ENCODE data around the gene TGM4.
"Not testable (repeated sequence)": the region's sequence is repeated elsewhere in the genome, so short reads cannot be mapped to it uniquely, and the experiment has no call there.

Gene TGM4

DNA sequence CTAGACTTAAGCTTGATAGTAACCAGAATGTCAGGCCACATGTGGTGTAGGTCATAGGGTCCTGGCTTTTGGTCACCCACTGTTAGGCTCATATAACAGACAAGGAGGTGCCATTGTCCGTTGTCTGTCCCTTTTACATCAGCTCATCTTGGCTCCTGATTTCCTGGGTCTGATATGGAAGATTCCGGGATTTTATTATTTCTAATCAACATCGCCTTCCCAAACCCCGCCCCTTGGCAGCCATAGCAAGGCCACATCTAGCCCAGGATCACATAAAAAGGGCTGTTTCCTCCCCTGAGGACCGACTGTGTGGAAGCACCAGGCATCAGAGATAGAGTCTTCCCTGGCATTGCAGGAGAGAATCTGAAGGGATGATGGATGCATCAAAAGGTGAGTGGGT is at the start of gene TGM4:
Gene TGM4, plus strand, starts transcription at position 301 of the 400 bp plus-strand sequence. Its CDS starts 71 bp downstream, at position 372.
- DNase-seq, result no peak

DNA sequence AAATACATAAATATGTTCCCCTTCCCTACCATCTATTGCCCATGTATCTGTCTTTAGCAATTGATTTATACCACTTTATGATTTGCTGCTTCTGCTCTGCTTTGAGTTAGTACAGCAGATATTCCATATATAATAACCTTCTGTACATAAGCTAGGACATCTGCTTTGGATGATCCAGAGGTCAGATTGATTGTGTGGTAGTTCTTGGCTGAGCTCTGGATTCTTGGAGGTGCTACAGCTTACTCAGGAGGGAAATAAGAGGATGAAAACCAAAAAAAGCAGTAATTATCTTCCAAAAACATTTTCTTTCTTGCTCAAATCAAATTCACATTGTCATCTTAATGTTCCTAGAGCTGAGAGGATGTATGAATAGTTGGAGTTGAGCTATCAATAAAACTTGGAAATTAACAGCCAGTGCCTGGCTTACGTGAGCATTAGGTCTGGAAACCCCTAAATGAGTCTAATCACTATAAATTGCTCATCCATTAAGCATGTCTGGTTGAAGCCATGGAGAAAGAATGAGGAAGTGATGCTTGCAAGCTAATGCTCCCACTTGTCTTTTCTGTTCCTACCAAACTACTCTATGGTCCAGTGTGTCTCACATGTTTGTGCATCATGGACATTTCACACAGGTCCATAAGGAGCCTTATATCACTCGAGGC is 49.0 kb upstream of the TGM4 start:
- no peak for DNase-seq

DNA sequence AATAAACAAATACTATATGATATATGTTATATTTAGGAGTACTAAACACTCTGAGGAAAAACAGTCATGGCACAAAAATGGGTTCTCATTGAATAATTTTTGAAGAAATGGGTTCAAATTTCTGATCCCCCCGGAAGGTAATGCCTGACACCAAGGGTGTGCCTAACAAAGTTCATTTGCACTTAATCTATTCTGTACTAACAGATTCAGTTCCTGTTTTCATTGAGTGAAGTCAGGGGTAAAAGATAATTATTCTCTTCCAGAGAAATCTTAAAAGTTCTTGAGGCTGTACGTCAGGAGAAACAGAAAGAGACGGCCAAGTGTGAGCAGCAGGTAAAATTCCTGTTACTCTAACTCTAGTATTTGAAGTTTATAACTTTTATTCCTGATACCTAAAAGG is 47.2 kb upstream of the TGM4 start:
- DNase-seq, result no peak

DNA sequence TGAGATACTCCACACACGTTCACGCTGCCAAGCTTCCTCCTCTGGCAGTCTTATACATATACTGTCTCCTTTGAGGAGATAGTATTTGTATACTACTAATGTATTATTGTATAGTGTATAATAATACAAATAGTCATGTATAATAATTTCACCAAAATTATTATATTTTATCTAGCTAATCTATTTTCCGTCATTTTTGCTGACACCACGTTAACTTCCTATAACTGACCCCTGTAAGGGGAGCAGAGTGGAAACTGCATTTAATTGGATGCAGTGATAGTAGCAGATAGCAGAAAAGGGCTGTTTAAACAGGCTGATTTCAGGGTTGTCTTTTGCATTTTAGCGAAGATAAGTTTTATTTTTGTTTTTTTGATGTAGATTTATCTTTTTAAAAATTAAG is 43.2 kb upstream of the TGM4 start:
- DNase-seq, result no peak

DNA sequence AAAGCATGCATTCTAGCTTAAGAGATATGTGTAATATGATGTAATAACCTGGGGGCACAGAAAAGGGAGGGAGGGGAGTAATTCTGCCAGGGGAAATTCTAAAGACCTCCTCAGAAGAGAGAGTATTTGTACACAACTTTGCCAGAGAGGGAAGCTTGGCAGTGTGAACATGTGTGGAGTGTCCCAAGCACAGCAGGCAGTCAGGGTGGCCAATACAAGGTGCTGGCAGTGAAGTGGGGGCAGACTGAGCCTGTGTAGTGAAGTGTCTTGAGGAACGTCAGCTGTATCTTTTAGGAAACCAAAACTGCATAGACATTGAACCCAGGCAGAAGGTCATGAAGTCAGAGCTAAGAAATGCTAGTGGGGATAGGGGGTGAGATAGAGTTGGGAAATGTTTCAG is 42.4 kb upstream of the TGM4 start:
- no peak for DNase-seq

DNA sequence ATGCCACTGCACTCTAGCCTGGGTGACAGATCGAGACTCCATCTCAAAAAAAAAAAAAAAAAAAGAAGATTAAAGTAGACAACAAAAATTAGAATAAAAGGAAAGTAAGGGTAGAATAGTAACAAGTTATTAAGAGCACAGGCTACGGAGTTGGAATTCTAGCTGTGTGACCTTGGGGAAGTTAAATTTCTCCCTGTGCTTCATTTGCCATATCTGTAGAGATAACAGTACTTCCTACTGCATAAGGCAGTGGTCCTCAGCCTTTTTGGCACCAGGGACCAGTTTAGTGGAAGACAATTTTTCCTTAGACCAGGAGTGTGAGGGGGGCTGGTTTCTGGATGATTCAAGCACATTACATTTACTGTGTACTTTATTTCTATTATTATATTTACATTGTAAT is 41.4 kb upstream of the TGM4 start:
- no peak for DNase-seq

DNA sequence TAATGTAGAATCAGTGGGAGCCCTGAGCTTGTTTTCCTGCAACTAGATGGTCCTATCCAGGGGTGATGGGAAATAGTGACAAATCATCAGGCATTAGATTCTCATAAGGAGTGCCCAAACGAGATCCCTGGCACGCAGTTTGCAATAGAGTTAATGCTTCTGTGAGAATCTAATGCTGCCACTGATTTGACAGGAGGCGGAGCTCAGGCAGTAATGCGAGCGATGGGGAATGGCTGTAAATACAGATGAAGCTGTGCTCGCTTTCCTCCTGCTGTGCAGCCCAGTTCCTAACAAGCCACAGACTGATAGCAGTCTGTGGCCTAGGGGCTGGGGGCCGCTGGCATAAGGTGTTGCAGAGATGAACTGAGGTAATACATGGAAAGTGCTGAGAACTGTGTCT is 41.0 kb upstream of the TGM4 start:
- no peak for DNase-seq

DNA sequence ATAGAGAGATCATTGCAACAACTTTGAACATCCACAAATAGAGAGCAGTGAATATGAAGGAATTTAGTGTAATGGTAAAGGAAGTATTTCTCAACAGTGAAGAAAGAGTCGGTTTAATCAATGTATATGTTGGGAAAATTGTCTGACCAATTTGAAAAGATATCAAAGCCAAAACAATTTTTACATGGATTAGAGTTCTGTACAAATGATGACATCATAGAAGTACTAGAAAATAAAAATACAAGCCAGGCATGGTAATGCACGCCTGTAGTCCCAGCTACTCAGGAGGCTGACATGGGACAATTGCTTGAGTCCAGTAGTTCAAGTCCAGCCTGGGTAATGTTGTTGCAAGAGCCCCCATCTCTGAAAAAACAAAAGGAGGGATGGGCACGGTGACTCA is 38.7 kb upstream of the TGM4 start:
- no peak for DNase-seq

DNA sequence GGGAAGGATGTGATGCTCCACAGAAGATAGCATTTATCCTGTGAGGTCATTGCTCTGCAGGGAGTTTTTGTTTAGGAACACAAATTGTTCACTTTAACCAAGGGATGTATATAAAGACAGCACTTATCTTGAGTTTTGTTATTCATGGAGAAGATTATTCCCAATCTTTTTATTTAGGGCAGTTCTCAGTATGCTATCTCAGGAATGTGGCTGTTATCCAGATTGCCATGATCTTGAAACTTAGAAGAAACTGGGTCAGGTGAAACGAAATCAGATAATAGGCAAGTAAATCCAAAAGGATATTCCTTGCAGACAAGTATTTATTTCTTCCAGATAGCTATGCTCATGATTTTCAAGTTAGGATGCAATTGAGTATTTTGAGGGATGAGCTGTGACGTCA is 32.0 kb upstream of the TGM4 start:
- DNase-seq, result no peak

DNA sequence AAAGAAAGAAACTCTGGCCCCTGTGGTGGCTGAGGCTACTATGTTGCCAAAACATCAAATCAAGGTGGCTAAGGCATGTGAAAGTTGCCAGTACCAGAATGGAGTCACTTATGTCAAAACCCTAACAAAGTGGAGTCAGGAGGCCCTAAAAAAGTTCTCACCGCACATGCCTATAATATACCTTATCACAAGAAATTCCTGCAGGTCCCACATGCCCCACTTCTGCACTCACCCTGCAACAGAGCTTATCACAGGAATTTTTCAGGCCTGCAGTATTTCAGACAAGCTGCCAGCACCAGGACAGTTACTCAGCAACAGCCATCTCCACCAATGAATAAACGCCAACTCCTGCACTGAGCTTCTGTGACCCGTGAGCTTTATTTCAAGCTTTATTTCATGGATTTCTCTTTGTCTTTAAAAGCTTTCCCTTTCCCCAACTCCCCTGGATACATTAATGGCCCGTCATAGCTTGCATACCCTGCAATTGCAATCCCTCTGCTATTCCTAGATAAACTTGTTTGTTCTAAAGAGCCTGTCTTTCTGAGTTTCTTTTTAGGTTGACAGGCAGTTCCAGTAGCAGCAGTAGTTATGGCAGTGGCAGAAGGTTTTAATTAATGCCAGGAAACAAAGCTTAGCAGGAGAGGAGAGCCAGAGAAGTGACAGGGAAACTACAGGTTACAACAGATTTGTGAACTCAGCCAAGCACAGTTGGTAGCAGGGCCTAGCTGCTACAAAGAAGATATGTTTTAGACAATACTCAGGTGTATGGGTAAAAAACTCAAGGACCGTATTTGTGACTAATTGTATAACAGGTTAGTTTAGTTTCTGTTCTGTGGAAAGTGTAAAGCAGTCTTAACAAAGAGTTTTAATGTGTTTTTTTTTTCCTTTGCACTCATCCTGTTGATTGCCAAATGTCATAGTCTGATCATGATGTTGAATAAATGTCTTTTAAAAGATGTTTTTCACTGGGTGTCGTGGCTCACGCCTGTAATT is 28.6 kb upstream of the TGM4 start:
- DNase-seq, result no peak

DNA sequence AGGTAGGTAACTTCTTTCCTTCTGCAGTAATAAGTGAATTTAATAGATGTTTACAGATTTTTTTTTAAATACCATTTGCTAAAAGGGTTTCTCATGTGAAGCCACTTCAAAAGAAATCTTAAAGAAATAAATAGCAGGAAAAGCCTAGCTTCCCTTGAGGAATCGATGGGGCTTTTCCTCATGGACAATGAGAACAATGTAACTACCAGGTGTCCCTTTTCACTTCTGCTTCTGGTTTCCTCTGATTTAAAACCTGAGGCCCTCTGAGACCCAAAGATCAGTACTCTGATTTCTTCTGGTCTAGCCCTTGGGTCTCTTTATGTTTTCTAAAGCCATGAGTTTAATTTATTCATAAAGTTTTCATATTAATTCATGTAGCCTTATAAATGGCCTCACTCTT is 25.8 kb upstream of the TGM4 start:
- DNase-seq, result no peak

DNA sequence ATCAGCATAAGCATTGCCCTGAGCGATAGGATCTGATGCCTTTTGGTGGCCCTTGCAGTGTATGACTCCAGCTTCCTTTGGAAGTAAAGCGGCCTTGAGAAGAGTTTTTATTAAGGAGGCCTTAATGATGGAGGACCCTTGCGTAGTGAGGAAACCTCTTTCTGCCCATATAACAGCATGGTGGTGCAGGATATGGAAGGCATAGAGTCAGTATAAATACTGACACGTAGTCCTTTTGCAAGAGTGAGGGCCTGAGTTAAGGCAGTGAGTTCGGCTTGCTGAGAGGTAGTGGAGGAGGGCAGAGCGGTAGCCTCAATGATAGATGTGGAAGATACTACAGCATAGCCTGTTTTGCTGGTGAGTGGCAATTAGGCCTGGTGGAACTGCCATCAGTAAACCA is 17.7 kb upstream of the TGM4 start:
- not testable (repeated sequence) for DNase-seq

DNA sequence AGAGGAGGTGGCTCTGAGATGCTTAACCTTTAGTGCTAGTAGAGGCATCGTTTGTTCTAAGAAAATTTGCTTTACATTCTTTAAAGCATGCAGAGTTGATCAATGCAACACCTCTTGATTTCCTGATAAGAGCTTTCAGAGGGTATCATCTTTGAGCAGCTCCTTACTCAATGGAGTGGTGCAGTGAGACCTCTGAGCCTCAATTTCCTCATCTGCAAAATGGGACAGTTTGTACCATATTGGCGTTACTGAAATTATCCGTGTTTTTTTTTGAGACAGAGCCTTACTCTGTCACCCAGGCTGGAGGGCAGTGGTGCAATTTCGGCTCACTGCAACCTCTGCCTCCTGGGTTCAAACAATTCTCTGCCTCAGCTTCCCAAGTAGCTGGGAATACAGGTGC is 14.3 kb upstream of the TGM4 start:
- DNase-seq, result no peak

DNA sequence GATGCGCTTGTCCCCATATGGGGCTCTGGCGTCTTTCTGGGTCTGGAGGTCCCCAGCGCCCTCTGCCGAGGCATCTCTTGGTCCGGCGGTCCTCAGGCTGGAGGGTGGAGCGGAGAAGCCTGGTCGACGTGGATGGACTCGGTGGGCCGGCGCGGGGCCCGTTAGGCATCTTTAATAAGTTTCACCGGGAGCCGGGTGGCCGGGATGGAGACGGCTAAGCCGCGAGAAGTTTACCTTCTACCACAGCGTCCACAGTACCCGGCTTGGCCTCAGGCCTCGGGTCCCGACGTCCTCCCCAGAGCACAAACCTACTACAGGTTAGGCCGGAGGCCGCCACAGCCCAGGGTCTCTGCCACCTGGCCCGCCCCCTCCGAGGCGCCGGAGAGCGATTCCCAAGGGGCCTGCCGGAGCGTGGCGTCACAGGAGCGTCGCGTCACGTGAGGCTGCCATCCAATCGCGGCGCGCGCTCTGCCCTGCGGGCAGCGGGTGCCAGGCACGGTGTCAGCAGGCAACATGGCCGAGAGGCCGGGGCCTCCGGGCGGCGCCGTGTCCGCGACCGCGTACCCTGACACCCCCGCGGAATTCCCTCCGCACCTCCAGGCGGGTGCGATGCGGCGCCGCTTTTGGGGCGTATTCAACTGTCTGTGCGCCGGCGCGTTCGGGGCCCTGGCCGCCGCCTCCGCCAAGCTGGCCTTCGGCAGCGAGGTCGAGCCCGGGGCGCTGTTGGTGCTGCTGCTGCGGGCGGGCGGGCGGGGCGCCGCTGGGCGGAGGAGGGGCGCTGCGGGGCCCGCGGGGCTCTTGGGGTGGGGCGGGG is 12.8 kb upstream of the TGM4 start, which contains the start of gene TMEM42:
Gene TMEM42, plus strand, starts transcription at position 501 of the 814 bp plus-strand sequence. Its CDS starts 13 bp downstream, at position 514.
- peak; percentile 89 for DNase-seq

DNA sequence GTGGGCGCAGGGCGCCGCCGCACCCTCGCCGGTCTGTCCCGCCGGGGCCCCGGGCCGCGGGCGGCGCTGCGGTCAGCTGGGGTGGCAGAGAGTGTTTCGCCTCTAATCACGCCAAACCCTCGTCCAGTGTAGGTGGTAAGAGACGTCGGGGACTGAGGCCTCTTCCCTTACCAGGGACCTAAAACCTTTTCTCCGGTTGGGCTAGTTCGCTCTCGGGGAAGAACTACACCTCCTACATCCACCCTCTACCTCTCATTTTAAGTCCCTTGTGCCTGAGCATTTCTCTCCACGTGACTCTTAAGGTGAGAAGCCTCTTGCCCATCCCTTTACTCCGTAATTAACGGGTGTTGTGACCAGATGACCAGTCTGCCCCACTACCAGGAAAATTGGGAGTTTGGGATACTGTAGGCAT is 12.2 kb upstream of the TGM4 start:
- DNase-seq, result no peak

DNA sequence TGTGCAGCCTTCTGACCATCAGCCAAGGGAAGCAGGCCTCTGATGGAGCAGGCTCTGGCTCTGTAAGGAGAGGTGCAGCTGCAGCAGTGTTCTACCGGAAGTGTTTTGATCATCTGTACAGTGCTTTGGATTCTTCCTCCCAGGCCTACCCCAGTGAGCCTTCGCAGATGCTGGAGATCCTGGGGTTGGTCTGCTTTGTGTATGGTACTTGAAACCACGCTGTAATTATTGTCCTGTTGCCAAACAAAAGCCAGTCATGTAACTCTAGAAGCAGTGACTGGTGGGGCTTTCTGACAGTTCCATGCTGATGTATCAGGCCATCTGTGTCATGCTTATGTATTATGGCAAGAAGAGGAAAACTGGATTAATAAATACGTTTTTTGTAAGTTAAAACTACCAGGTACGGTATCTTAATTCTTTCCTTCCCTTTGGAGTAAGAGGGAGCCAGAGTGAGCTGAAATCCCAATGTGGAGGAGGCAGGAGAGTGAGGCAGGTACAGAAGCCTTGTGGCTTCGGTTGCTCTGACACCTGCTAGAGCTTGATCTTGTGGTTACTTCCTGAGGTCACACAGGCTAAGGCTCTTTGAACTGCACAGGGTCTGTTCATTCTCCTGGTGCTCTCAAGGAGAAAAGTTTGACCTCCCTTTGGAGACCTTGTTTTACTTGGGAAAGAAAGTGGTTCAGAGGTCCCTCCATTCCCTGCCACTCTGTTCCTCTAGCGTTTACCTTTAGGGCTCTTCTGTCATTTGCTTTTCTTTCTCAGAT is 9.0 kb upstream of the TGM4 start:
- no peak for DNase-seq

DNA sequence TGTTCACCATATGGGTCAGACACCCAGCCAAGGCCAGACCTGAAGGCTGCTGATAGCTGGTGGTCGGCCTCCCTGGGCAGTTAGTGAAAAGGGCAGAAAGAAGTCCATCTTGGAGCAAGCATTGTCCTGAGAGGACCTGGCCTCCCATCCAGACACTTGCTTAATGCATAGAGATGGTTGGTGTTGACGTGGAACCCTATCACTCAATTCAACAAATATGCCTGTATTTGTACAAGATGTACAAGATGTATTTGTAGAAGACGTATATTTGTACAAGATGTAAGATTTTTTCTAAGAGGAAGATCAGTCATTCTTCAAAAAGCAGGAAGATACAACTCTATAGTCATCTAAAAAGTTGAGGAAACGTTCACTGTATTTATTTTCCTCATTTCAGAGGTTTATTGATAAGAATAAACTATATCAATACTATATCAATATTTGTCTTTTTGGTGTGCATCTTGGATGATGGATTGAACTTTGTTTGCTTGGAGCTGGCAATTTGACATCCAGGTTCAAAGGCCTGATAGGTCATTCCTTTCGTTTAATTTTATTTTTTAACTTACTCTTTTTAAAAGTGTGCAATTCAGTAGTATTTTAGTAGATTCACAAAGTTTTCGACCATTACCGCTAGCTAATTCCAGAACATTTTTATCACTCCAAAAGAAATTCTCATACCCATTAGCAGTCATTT is 6.8 kb upstream of the TGM4 start:
- no peak for DNase-seq

DNA sequence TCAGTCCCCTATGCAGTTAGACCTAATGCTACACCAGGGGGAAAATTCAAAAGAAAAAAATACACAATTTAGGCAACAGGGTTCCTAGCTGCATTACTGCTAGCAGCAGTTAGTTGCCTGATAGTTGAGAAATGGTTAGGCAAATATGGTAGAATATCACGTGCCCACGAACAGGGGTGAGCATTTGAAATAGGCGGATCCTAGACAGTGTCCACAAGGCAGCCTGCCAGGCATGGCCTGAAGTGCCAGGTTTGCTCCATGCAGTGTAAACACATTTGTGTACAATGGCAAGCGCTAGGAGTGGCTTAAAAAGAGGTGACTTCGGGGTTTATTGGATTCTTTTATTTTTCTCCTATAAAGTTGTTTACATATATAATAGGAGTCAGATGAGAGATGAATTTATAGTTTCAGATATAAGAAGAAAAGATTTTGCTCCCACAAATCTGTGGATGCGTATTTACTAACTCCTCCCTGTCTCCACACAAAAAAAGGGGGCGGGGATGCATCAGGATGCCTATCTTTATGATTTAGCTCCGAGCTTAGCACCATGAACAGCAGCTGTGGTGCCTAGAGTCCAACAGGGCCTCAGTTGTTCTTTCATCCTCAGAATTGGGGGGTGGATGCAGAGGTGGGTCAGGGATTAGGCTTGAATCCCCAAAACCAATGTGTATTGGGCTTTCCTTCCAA is 3.9 kb upstream of the TGM4 start:
- DNase-seq, result no peak

DNA sequence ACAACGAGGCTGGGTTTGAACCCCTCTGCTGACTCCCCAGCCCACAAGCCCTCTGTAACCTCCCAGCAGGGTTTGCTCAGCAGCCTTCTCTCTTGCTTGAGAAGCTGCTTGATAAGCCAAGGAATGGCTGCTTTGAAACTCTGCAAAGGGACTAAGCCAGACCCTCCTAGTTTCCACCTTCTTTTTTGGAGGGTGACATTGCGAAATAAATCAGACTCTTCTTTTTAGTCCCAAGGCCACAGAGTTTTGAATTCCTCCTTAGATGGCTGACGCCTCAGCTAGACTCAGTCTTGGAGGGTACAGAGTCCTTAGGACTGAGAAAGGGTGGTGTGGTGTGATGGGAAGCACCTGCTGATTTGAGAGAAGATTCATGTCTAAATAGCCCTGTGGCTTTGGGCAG is 1.2 kb downstream of the TGM4 start:
- DNase-seq, result no peak

DNA sequence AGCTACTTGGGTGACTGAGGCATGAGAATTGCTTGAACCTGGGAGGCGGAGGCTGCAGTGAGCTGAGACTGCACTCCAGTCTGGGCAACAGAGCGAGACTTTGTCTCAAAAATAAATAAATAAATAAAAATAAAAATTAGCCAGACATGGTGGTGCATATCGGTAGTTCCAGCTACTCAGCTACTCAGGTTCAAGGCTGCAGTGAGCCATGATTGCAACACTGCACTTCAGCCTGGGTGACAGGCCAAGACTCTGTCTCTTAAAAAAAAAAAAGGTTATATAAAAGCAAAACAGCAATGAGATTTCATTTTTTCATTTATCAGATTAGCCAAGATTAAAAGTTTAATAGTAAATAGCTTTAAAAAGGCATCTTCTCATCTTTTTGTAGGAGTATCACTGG is 2.9 kb downstream of the TGM4 start:
- no peak for DNase-seq

DNA sequence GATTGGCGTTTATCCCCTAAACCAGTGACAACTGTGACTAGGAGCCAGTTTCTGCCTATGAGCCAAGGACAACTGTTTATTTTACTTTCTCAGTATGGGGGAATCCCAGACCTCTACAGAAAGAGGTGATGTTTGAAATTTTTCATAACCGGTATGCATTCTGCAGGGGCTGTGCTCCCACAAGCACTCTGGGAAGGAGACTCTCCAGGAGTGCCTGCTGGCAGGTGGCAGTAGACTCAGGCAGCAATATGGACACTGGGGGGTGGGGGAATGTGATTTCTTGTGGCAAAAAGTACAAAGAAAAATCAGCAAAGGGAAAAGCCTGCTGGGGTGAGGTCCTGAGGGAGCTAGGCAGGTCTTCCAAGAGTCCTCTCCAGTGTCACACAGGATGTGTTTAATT is 5.9 kb downstream of the TGM4 start:
- DNase-seq, result no peak
